OCI-LY7 (cell line): ENCODE data around the gene GATM.

Source experiments
- CTCF ChIP-seq: fragments of 200-600 bp; sonication (generic); conservative IDR thresholded peaks from 2 replicates; pipeline ENCODE4 v1.5.1; 2014; ENCODE audit warnings: mild to moderate bottlenecking, antibody characterized with exemption, low read length, moderate library complexity, mixed read lengths
- EZH2phosphoT487 ChIP-seq: fragments of 200-600 bp; sonication (generic); IDR thresholded peaks from 2 replicates; pipeline ENCODE4 v1.6.1; 2018; ENCODE audit warnings: low read depth, borderline replicate concordance, mild to moderate bottlenecking, mixed run types, antibody characterized with exemption, low read length, moderate library complexity, mixed read lengths

GRCh38 chr15:45326280-45326679, 52.1 kb downstream of the GATM start:
- TF ChIP-seq CTCF: no peak
- TF ChIP-seq EZH2phosphoT487: no peak
